Pancreas (tissue), 10 donors: ENCODE measurements around the gene BMP6. TPM values are rescaled to one million over a fixed set of nuclear protein-coding genes. Genes with fewer than 3 reads are reported as not detected.
"Not testable (repeated sequence)": the region's sequence is repeated elsewhere in the genome, so short reads cannot be mapped to it uniquely, and the experiment has no call there.

Experiments
- ATAC-seq, 4 donors: fragments of 200-7000 bp; cut with Tn5 transposase; one replicate each; pipeline versions ENCODE4 v1.8.0 to v1.9.1; 2020; ENCODE audit warnings: mild to moderate bottlenecking in 4 of 4, moderate library complexity in 4 of 4
- DNase-seq, 6 donors: peaks; one replicate each; pipeline ENCODE4 v3.0.0-alpha.2; 2020
- FAIRE-seq: peaks from 2 replicates; lab custom pipeline; 2012; peaks lifted over from hg19 to GRCh38; lab: Jason Lieb, UNC
- H3K27ac ChIP-seq, 4 donors: fragments of 200-600 bp; sonication (generic); 1 replicate in 3 of 4; 2 replicates in 1 of 4; pipeline versions ENCODE4 v1.5.0 to v1.8.0; 2020
- H3K27me3 ChIP-seq, 4 donors: fragments of 200-600 bp; one replicate each; pipeline ENCODE4 v1.8.0; 2021
- H3K36me3 ChIP-seq, 3 donors: fragments of 200-600 bp; sonication (generic) in 1 of 3; one replicate each; pipeline versions ENCODE4 v1.5.0 to v1.8.0; 2020 to 2021
- H3K4me1 ChIP-seq, 3 donors: fragments of 200-600 bp; one replicate each; pipeline ENCODE4 v1.8.0; 2021
- H3K4me3 ChIP-seq, 4 donors: fragments of 200-600 bp; sonication (generic) in 2 of 4; one replicate each; pipeline versions ENCODE4 v1.5.0 to v1.8.0; 2020 to 2021
- H3K9me3 ChIP-seq, 4 donors: fragments of 200-600 bp; one replicate each; pipeline ENCODE4 v1.8.0; 2021
- CTCF ChIP-seq, 4 donors: fragments of 200-600 bp; sonication (generic) in 3 of 4; IDR thresholded peaks; one replicate each; pipeline versions ENCODE4 v1.5.0 to v1.8.0; 2021; ENCODE audit warnings: antibody characterized with exemption in 4 of 4
- WGBS, 2 donors: extraction: QIAGEN DNeasy Blood & Tissue Kit; methylation state at CpG; one replicate each; pipeline ENCODE4 v1.1.7; 2013; 5-methylcytosine and 5-hydroxymethylcytosine counted together
- intact Hi-C, 3 donors: fragments of 100-400 bp; cut with DNase I; formaldehyde crosslinking; loops; one replicate each; pipeline versions ENCODE4 v1.11.1 to v1.14.2; 2022
- polyA plus RNA-seq, 2 donors: library from polyadenylated mRNA; stranded (reverse); fragments of 200-250 nt; gene quantifications; one replicate each; pipeline ENCODE4 v1.2.3, GENCODE V29; 2013
- total RNA-seq, 6 donors: library from RNA; stranded (reverse); fragmentation: NEBNext Ultra II Directional in 4 of 6; extraction: Animal tissue kit (Norgen Biotek cat#: 25700) in 4 of 6; gene quantifications; one replicate each; pipeline versions ENCODE4 v1.2.1 to v1.2.4, GENCODE V29; 2021 to 2023
- donor health status: healthy with polysubstance abuse.
- donor health status: DM: no; HTN: no; CAD: no; lungs with moderate emphysema.
- donor health status: DM: no; HTN: no; CAD: no.
- donor health status: control.
- donor health status: control.
- donor health status: Bipolar disorder and iron deficiency.
- donor health status: DM: yes; HTN: yes; CAD: no.
- donor health status: DM: no; HTN: no; CAD: no.
- donor health status: DM: no; HTN: no; CAD: no.
- donor health status: DM: yes; HTN: yes; CAD: no.

Gene BMP6
- total and polyA plus RNA-seq, 8 donors: 0.09 to 0.69 (median 0.35) TPM

- Histone ChIP-seq H3K36me3 (peaks cover 0 to 85% (median 29%) of the 10 kb centered on the region in 3 donors), H3K27ac (no peak overlapping the region), H3K27me3 (no peaks in the 10 kb centered on the region), H3K4me3 (no peak overlapping the region), H3K4me1 (peaks cover 0 to 4% (median 0%) of the 10 kb centered on the region in 3 donors), H3K9me3 (no peaks in the 10 kb centered on the region)
- DNase-seq: no peak
- FAIRE-seq: no peak
- intact Hi-C loops: no loop called here
- ATAC-seq: no peak
- 87 to 89% methylated on average over 7 of the region's 7 CpGs for WGBS, 2 donors
- no peak for TF ChIP-seq CTCF (IDR thresholded peaks at IDR 0.05)
Measured at GRCh38 chr6:7895125-7895423, 169.2 kb downstream of the BMP6 start.

GRCh38 chr6:7896465-7896987 is 170.6 kb downstream of the BMP6 start:
- TF ChIP-seq CTCF (IDR thresholded peaks at IDR 0.05): no peak
- Histone ChIP-seq H3K27ac (no peak overlapping the region), H3K4me1 (peaks cover 0 to 4% (median 2%) of the 10 kb centered on the region in 3 donors), H3K27me3 (no peaks in the 10 kb centered on the region), H3K36me3 (peaks cover 0 to 72% (median 29%) of the 10 kb centered on the region in 3 donors), H3K4me3 (no peak overlapping the region), H3K9me3 (no peaks in the 10 kb centered on the region)
- 92 to 96% methylated on average over 6 of the region's 6 CpGs for WGBS, 2 donors
- ATAC-seq (no peak), DNase-seq (no peak), FAIRE-seq (no peak)
- intact Hi-C loops: no loop called here

GRCh38 chr6:7897461-7898192 is 171.7 kb downstream of the BMP6 start:
- Histone ChIP-seq H3K4me3 (no peak overlapping the region), H3K9me3 (no peaks in the 10 kb centered on the region), H3K36me3 (peaks cover 3 to 65% (median 34%) of the 10 kb centered on the region in 3 donors), H3K27me3 (no peaks in the 10 kb centered on the region), H3K27ac (no peak overlapping the region), H3K4me1 (peaks cover 0 to 6% (median 4%) of the 10 kb centered on the region in 3 donors)
- WGBS, 2 donors: 88 to 90% methylated on average over 9 of the region's 9 CpGs
- ATAC-seq (no peak), DNase-seq (no peak), FAIRE-seq (no peak)
- intact Hi-C loops: no loop called here
- TF ChIP-seq CTCF (IDR thresholded peaks at IDR 0.05): no peak

- ATAC-seq, DNase-seq, H3K4me1 ChIP-seq, intact Hi-C loops, FAIRE-seq, H3K4me3 ChIP-seq, H3K27me3 ChIP-seq, H3K27ac ChIP-seq, H3K9me3 ChIP-seq: not testable (repeated sequence)
- peaks cover 3 to 64% (median 39%) of the 10 kb centered on the region in 3 donors for H3K36me3 ChIP-seq
- 81 to 86% methylated on average over 8 of the region's 8 CpGs for WGBS, 2 donors
Measured at GRCh38 chr6:7898193-7898586, 172.3 kb downstream of the BMP6 start.

- FAIRE-seq: no peak
- Histone ChIP-seq H3K27ac (no peak overlapping the region), H3K4me3 (no peak overlapping the region), H3K9me3 (no peaks in the 10 kb centered on the region), H3K36me3 (peaks cover 3 to 64% (median 37%) of the 10 kb centered on the region in 3 donors), H3K4me1 (peaks cover 0 to 6% (median 4%) of the 10 kb centered on the region in 3 donors), H3K27me3 (no peaks in the 10 kb centered on the region)
- TF ChIP-seq CTCF (IDR thresholded peaks at IDR 0.05): no peak
- intact Hi-C loops: no loop called here
- ATAC-seq: peak; percentile 39 to 81 (median 54)
- no peak for DNase-seq
- WGBS, 2 donors: 46 to 48% methylated on average over 5 of the region's 5 CpGs
Measured at GRCh38 chr6:7899101-7899888, 173.4 kb downstream of the BMP6 start.
